Kidney capillary endothelial cell (primary cell): ENCODE data around the gene BNC2.

ENCODE experiments used
- DNase-seq: peaks from one replicate; pipeline ENCODE4 v3.0.0-alpha.2; 2018; ENCODE audit warnings: low spot score

Gene BNC2

DNA sequence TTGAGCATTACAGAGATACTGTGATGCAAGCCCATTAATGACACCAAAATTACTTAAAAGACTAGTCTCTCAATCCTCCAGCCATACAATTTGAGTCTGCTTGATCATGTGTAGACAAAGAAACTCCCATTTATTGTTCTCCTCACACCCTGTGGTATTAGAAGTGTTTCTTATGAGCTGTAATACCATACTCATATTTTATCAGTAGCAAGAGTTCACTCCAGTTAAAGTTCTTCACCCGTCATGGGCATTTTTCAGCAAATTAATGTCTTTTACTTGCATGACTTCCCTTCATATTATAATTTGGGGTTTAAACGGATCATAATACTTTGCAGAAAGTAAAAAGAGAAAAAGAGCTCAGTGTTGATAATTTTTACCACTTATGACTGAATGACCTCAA is 242.9 kb downstream of the BNC2 start:
- DNase-seq = no peak

GRCh38 chr9:16626577-16627130 is 243.8 kb downstream of the BNC2 start:
- peak; percentile 58 for DNase-seq

- DNase-seq = no peak
These were observed 244.7 kb downstream of the BNC2 start for GRCh38 chr9:16625811-16626210.

GRCh38 chr9:16625161-16625631 is 245.3 kb downstream of the BNC2 start:
- DNase-seq = no peak

DNA sequence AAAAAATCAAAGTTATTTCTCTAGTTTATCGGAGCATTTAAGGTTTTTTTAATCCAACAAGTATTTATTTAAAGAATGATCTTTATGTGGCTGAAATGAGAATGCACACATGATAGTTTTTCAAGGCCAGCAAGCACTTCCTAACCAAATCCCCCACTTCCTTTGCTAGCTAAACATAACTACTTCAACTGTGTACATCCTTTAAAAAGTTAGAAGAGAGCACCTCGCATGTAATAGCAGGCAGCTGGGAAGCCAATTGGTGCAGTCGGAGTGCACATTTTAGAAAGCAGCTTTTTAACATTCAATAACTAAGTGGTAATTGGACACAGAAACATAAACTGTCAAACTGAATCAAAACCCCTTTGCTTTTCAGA is 245.7 kb downstream of the BNC2 start:
- DNase-seq = no peak

GRCh38 chr9:16623989-16624743 is 246.3 kb downstream of the BNC2 start:
- DNase-seq = no peak

GRCh38 chr9:16622541-16622940 is 247.9 kb downstream of the BNC2 start:
- DNase-seq = no peak

DNA sequence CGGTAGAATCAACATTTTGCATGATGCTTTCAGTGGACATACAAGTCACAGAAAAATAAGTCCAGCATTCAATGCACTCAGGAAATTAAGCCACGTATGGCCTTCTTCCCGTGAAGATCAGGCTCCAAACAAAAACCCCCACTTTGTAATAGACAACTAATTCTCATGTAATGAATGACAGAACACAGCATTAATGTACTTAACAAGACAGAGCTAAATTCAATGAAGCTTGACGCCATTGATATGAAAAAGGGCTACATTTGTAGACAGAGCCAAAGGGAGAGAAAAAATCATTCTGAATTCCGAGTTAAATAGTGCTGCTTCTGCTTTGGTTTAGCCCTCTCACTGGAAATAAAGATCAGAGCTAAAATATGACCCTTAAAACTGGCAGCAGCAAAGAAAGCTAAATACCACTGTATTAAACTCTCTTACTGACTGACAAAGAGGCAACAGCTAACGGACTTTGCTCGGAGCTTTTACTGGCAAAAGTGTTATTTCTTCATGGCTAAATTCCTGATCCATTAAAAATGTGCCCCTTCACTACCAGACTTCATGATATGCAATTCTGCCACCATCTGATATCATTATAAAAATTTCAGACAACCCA is 250.5 kb downstream of the BNC2 start:
- DNase-seq = no peak

GRCh38 chr9:16619402-16619801 is 251.1 kb downstream of the BNC2 start:
- DNase-seq = no peak

DNA sequence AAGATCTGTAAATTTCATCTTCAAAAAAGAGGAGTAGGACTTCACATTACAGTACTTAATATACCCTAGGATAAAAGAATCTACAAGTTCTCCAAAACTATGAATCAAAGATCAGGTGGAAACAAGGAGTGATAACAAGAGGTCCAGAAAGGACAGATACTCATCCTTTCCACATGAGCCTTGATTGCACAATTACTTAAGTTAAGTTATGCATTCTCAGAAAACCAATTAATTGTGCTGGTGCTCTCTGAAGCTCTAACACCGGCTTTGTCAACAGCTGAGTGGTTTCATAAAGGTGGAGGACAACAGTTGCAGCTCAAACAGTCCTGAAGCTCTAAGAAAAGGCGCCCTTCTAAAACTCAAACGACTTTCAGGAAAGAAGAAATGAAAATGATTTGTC is 251.9 kb downstream of the BNC2 start:
- no peak for DNase-seq

- DNase-seq = no peak
These were observed 253.8 kb downstream of the BNC2 start for GRCh38 chr9:16616686-16617085.

GRCh38 chr9:16615451-16615850 is 255.0 kb downstream of the BNC2 start:
- no peak for DNase-seq

- no peak for DNase-seq
These were observed 256.9 kb downstream of the BNC2 start for GRCh38 chr9:16613605-16614004.

- DNase-seq = no peak
These were observed 257.4 kb downstream of the BNC2 start for GRCh38 chr9:16613051-16613450.

- DNase-seq = no peak
These were observed 257.8 kb downstream of the BNC2 start for GRCh38 chr9:16612627-16613026.

- no peak for DNase-seq
These were observed 258.5 kb downstream of the BNC2 start for GRCh38 chr9:16611983-16612382.

- no peak for DNase-seq
These were observed 259.5 kb downstream of the BNC2 start for GRCh38 chr9:16611001-16611400.

DNA sequence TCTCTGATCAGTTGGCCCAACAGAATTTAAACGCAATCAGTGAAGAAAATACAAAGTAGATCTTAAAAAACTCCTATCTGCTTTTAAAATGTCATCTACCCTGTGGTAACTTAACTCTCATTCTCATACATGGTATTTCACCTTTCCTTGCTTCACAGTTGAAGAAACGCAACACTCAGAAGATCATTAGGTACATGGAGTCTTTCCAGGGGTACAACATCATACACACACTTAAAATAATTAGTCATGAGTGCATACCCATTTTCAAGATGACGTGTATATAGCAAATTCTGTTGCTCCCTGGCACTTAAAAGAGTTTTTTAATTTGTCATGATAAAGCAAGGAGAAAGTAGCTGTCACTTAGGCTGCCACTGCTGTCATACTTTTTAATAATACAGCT is 259.9 kb downstream of the BNC2 start:
- DNase-seq = no peak

DNA sequence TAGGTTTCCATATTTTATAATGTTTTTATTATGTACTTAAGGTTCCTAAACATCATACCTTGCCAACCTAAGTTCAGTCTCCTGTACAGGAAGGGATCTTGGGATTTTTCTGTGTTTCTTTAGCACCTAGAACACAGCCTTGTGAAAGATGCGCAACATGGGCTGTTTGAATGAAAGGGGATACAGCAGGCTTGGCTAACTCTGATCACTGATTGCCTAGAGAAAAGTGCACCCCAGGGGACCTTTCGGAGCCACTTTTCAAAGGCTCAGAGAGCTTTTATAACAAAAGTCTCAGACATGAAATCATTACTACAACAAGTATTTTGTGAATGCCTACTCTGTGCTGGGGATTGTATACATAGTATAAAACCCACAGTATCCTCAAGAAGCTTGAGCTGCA is 261.6 kb downstream of the BNC2 start:
- DNase-seq = no peak

DNA sequence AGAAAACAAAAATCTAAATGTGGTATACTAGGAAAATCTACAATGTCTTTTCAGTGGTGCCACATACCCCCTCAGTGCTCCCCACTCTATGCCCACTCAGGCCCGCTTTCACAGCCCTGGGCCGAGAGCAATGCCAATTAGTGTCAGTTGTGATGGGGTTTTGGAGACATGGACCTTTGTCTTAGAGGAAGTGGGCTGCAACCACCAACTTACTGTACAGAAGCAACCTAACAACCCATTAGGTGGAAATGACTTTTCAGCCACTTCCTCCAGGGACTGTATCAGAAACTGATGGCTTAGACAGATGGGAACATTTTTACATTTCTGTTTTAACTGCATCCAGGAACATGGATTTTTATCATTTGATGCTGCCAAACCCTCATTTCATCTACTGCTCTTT is 268.0 kb downstream of the BNC2 start:
- no peak for DNase-seq

GRCh38 chr9:16601991-16602390 is 268.5 kb downstream of the BNC2 start:
- DNase-seq = no peak

DNA sequence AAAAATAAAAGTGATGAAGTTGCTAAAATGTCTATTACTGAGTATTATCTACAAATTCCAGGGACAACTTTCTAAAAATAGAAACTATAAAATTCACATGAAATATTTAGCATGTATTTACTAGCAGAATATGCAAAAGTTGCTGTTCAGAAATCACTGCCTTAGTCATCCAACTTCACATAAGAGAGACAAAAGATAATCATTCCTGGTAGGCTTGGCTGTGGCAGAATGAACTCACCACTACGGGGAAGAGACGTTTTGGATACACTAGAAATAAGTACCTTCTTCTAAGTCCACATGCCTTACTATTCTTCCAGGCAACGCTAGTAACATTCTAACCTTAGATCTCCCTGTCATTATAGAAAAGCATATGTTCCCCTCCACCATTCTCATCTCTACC is 272.2 kb downstream of the BNC2 start:
- no peak for DNase-seq

GRCh38 chr9:16597136-16597535 is 273.3 kb downstream of the BNC2 start:
- DNase-seq = no peak

DNA sequence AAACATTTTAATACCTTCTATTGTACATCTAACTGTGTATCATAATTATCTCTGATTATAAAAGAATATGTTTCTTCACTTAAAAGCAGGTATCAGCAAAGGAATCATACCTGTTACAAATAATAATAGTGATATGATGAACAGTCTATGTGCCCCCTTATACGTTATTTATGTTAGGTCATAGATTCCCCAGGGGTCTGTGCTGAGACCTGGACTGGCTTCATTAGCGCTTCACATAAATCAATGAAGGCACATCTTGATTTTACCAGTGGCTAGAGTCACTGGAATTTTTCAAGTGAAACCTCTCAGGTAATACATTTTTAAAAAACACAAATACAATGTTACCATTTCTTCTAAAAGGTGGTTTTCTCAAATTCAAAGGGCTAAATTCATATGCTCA is 275.2 kb downstream of the BNC2 start:
- no peak for DNase-seq
